EH (cell line): ENCODE results near the gene WDR81.
A peak's percentile ranks its signal among the peaks of the same experiment; 100 is the strongest.
"Not testable (repeated sequence)": the region's sequence is repeated elsewhere in the genome, so short reads cannot be mapped to it uniquely, and the experiment has no call there.

Experiments
- DNase-seq: peaks from one replicate; pipeline ENCODE4 v3.0.0-alpha.2; 2015; ENCODE audit warnings: low read depth

The WDR81 gene

DNA sequence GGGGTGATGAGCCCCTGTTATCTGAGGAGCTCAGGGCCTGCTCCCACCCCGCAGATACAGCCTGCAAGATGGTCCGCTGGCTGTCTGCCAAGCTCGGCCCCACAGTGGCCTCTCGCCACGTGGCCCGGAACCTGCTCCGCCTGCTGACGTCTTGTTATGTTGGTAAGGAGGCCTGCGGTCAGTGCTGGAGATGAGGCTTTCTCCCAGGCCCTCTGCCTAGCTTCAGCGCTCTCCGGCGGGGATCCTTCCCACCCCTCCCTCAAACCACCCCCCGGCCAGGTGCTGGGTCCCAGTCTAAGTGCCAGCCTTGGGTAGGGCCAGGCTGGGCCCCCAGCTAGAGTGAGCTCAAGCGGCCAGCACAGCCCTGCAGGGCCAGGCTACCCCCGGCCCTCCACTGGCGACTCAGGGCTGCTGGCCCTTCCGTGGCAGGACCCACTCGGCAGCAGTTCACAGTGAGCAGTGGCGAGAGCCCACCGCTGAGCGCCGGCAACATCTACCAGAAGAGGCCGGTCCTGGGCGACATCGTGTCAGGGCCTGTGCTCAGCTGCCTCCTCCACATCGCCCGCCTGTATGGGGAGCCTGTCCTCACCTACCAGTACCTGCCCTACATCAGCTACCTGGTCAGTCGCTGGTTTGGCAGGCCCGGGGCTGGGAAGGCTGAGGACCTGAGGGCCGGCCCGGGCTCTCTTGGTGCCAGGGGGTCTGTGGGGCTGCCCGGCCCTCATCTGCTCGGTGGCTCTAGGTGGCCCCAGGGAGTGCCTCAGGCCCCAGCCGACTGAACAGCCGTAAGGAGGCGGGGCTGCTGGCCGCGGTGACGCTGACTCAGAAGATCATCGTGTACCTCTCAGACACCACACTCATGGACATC is 6.1 kb downstream of the WDR81 start:
- DNase-seq: peak; percentile 85

DNA sequence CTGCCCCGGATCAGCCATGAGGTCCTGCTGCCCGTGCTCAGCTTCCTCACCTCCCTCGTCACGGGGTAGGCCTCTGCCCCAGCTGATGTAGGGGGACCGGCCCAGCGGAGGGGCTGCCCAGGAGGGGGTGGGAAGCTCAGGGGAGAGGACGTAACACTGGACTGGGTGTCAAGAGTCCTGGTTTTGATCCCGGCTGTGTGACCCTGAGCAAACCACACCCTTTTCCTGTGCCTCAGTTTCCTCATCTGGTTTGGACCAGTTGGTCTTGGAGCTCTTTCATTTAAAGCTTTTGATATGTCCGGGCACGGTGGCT is 6.6 kb downstream of the WDR81 start:
- DNase-seq: no peak

DNA sequence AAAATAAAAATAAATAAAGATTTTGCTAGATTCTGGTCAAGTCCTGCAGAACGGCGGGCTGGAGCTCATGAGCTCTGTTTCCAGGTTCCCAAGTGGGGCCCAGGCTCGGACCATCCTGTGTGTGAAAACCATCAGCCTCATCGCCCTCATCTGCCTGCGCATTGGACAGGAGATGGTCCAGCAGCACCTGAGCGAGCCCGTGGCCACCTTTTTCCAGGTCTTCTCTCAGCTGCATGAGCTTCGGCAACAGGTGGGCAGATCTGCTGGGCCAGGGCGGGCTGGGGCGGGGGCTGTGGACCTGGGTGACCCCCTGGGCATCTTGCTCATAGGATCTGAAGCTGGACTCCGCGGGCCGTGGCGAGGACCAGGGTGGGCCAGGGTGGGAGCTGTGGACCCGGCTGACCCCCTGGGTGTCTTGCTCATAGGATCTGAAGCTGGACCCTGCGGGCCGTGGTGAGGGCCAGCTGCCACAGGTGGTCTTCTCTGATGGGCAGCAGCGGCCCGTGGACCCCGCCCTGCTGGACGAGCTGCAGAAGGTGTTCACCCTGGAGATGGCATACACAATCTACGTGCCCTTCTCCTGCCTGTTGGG is 7.8 kb downstream of the WDR81 start:
- no peak for DNase-seq

DNA sequence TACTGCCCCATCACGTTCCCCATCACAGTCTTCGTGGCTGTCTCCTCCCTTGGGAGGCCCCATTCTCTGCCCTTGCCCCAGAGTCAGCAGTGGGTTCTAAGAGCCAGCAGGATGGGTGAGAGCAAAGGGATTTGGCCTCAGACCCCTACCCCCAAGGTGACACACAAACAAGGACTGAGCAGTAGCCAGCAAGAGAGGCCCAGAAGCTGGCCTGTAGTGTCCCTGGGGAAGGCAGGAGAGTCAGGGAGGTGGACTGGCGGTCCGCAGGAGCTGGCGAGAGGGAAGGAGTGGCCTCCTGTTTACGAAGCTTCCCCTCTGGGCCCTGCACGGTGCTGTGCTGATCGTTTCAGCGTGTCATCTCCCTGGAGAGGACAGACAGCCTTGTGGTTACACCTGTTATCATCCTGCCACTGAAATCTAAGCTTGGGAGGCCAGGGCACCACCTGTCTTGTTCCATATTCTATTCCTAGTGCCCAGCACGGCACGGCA is 8.4 kb downstream of the WDR81 start:
- no peak for DNase-seq

DNA sequence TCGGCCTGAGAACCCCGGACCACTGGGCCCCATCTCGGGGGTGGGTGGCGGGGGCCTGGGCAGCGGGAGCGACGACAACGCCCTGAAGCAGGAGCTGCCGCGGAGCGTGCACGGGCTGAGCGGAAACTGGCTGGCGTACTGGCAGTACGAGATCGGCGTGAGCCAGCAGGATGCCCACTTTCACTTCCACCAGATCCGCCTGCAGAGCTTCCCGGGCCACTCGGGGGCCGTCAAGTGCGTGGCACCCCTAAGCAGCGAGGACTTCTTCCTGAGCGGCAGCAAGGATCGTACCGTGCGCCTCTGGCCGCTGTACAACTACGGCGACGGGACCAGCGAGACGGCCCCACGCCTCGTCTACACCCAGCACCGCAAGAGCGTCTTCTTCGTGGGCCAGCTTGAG is 9.3 kb downstream of the WDR81 start:
- DNase-seq: no peak

DNA sequence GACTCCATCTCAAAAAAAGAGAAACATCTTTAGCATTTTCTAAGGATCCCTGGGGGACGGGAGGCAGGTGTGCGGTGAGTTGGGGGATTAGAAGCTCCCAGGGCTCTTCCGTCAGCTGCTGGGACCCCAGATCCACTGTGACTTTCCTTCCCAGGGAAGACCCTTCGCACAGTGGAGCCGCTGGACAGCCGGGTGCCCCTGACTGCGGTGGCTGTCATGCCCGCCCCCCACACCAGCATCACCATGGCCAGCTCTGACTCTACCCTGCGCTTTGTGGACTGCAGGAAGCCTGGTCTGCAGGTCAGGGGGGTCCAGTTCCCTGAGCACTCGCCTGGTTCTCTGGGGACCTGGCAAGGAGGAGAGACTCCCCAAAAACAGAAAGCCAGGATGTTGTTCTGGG is 10.9 kb downstream of the WDR81 start:
- no peak for DNase-seq

DNA sequence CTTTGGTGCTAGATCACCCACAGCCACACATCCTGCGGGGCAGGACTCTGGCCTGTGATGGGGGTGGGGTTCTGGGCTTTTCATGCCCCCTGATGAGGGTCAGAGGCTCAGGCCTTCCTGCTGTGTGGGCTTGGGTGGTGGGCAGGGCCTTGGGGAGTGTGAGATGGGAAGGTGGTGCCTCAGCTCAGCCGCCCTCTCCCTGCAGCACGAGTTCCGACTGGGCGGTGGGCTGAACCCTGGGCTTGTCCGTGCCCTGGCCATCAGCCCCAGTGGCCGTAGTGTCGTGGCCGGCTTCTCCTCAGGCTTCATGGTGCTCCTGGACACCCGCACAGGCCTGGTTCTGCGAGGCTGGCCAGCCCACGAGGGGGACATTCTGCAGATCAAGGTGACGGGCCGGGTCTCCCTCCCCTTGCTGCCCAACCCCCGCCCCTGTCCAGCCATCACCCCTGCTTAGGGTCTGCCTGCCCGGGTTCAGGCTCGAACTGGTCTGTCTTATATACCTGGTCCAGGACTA is 11.4 kb downstream of the WDR81 start:
- no peak for DNase-seq

DNA sequence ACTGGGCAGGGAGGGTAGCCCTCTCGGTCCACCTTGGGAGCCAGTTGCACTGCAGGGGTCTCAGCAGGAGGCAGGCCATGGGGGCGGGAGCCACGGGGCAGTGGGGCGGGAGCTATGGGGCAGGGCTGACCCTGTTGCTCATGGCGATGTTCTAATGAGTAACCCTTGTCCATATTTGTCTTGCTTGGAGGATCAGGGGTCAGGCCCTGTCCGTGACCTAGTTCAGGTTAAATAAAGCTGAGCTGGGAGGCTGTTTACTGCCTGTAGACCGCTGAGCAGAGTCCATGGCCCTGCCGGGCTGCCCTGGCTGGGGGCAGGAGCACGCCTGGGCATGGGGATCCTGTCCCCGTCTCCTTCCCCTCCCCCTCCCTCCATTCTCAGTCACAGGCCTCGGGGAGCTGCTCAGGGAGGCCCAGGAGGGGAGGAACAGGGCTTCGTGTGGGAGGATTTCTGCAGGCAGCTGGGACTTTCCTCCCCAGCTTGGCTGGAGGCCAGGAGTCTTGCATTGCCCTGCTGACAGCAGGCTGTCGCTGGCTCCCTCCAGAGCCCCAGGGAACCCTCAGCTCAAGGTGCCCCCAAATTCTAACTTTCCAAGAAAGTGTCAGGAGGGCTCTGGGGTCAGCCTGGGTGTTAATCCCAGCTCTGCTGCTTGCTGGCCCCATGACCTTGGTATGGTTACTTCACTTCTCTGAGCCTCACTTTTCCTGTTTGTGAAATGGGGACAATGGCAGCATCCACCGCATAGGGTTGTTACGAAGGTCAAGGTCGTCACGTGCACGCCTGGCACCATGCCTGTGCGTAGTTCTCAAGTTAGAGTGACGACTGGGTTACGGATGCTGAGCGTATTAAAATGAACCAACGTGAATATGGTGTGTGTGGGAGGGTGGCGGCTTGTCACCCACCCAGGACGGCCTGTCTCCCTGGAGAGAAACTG is 12.1 kb downstream of the WDR81 start:
- DNase-seq: peak; percentile 46

DNA sequence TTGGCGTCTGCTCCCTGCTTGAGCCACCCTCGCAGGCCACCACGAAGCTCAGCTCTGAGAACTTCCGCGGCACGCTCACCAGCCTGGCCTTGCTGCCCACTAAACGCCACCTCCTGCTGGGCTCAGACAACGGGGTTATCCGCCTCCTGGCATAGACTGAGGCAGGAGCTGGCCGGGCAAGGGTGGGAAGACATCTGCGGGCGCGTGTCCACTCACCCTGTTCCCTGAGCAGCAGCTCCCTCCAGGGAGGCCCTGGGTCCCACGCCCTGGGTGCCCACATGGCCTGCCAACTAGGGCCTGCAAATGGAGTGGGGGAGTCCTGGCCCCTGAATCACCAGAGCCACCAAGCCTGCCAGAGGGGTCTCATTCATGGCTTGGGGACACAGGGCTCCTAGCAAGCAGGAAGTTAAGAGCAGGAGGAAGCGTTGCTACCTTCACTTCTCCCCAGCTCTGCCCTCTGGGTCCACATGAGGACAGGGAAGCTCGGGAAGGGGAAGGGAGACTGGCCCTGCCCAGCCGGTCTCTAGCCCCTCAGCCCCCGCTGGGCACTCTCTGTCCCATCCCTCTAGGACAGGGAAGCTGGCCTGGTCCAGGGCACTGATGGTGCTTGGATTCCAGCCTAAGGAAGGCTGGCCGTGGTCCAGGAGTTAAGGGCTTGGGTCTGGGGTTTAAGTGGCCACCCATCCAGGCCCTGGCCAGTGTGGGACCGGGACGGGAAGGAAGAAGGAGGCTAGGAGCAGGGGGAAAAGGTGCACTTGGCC is 13.2 kb downstream of the WDR81 start:
- DNase-seq: no peak

DNA sequence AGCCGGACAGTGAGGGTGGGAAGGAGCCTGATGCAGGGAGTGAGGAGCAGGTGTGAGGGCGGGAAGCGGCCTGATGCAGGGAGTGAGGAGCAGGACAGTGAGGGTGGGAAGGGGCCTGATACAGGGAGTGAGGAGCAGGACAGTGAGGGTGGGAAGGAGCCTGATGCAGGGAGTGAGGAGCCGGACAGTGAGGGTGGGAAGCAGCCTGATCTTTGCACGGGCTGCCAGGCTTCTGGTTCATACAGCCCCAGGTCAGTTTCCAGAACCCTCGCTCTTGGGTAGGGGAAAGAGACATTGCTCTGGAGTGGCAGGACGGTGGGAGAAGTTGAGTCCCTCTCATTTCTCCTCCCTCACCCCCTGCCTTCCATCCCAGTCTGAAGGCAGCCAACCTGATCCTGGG is 17.4 kb downstream of the WDR81 start:
- not testable (repeated sequence) for DNase-seq

DNA sequence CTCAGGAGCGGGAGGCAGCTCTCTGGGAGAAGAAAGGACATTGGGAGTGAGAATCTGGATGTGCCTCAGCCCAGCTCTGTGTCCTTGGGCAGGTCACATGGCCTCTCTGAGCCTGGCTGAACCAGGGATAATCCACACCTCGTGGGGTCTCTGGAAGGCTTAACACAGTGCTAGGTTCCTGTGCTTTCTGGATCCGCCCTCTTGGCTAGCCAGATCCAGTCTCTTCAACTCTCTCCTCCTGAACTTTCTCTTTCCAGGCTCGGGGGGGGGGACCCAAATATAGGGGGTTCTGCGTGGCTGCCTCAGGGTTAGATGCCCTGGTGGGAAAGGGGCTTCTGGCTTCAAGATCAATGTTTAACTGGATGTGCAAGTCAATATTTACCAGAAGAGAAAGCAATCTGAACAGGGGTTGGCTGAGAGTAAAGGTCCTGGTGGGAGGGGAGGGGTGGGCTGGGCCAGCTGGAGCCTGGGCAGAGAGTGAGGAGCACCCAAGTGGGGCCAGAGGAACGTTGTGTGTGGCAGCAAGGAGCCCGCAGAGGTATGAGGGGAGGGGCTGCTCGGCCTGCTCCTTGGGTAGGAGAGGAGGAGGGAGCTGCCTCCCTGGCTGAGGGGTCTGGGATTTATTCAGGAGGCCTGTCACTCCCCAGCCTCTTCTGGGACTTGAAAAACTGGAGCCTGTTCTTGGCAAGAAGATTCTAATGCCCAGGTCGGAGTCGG is 18.0 kb downstream of the WDR81 start, which contains the start of gene SERPINF2:
TSS of gene SERPINF2 (plus strand) at position 501 of the 717 bp plus-strand sequence. CDS start 2,125 bp downstream, outside the sequence.
- no peak for DNase-seq

DNA sequence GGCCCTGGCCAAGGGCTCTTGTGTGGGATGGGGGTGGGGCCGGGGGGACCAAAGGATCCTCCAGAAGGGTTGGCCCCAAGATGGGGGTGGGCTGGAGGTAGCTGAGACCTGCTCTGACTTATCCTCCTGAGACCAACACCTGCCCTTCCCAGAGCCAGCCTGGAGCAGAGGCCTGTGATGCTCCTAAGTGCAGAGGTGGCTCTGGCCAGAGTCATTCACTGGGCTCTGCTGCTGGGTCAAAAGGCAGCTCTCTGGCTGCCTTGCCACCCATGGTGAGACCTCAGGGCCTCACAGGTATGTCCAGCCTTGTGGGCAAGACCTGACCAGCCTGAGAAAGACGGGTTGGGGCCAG is 18.6 kb downstream of the WDR81 start:
- no peak for DNase-seq

DNA sequence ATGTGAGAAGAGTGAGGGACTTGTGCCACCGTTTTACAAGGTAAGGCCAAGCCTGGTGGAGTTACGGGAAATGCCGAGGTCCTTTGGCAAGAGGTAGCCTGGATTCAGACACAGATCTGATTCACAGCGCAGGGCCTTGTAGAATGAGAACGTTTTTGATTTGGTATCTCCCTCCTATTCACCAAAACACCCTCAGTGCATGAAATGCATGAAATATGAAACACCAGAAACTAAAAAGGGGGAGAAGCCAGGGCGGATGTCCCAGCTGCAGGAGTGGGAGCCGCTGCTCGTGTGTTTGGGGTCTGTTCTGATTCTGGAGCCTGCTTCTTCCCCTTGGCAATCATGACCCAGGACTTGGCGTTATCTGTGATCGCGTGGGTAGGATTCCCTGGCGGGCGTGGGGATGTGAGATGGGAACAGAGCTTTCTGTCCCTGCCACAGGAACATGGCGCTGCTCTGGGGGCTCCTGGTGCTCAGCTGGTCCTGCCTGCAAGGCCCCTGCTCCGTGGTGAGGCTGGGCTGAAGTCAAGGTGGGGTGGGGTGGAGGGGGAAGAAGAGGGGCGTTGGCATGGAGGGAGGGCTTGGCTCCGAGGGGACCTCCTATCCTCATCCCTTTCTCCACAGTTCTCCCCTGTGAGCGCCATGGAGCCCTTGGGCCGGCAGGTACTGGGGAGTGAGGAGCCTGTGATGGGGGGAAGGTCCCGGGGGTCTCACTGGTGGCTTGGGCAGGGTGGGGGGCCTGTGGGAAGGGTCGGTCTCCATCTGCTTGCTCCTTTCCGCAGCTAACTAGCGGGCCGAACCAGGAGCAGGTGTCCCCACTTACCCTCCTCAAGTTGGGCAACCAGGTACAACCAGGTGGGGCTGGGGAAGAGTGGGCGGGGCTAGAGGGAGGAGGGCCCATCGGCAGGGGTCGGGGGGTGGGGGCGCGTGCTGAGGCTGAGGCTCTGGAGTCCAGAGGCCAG is 20.3 kb downstream of the WDR81 start:
- DNase-seq: no peak

DNA sequence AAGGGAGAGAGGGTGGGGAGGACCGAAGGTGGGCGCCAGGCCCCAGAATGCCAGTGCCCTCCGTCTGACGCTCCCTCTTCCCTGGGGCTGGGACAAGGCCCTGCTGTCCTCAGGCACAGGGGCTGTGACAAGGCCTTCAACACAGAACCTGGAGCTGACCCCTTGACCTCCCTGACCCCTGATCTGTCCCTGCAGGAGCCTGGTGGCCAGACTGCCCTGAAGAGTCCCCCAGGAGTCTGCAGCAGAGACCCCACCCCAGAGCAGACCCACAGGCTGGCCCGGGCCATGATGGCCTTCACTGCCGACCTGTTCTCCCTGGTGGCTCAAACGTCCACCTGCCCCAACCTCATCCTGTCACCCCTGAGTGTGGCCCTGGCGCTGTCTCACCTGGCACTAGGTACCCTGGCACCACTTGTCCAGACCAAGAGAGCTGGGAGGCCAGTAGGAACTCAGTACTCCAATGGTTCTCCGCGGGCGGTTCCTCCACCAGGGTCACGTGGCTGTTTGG is 21.1 kb downstream of the WDR81 start:
- DNase-seq: no peak

DNA sequence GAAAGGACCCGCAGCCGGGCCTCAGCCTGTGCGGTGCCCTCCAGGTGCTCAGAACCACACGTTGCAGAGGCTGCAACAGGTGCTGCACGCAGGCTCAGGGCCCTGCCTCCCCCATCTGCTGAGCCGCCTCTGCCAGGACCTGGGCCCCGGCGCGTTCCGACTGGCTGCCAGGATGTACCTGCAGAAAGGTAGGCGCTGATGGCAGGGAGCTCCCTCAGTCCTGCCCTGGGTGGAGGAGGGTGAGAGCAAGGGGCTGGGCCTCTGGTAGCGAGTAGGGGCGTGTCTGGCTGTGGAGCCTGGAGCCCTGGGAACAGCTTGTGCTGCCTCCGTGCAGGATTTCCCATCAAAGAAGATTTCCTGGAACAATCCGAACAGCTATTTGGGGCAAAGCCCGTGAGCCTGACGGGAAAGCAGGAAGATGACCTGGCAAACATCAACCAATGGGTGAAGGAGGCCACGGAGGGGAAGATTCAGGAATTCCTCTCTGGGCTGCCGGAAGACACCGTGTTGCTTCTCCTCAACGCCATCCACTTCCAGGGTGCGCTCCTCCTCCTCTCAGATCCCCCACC is 22.6 kb downstream of the WDR81 start:
- no peak for DNase-seq

DNA sequence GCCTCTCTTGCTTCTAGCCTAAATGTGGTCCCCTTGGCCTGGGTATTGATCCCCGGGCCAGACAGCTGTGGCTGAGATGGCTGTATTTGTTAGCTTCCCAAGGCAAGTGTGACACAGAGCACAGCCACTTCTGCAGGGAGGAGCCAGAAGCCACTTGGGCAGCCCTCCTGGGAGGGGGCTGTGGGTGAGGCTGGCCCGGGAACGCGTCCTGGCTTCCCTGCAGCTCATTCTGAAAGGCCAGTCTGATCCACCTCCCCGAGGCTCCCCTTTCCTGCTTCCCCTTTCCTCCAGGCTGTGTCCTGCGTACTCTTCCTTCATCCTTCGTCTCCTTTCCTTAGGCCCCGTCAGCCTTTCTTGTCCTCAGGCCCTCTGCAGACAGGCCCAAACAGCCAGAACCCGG is 26.1 kb downstream of the WDR81 start:
- no peak for DNase-seq

DNA sequence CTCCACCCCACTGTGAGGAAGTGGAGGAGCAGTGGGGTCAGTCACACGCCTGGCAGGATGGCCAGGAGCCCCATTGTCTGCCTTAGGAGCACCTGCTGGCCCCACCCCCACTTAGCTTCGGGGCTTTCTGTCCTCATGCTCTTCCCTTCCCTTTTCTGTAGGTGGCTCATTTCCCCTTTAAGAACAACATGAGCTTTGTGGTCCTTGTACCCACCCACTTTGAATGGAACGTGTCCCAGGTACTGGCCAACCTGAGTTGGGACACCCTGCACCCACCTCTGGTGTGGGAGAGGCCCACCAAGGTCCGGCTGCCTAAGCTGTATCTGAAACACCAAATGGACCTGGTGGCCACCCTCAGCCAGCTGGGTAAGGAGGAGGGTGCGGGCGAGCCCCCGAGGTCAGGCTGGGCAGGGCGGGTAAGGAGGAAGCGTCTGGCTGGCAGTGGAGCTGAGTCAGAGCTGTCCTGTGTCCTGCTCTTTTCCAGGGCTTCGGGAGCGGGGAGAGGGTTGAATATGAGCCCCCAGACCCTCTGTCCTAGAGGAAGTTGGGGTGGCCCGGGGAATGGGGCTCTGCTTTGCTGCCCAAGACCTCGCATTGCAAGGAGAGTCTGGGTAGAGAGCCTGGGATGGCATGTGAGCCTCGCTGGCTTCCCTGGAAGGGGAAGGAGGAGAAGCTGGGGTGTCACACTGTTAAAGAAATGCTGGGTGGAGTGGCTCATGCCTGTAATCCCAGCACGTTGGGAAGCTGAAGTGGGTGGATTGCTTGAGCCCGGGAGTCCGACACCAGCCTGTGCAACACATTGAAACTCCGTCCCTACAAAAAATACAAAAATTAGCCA is 28.1 kb downstream of the WDR81 start:
- DNase-seq: no peak

DNA sequence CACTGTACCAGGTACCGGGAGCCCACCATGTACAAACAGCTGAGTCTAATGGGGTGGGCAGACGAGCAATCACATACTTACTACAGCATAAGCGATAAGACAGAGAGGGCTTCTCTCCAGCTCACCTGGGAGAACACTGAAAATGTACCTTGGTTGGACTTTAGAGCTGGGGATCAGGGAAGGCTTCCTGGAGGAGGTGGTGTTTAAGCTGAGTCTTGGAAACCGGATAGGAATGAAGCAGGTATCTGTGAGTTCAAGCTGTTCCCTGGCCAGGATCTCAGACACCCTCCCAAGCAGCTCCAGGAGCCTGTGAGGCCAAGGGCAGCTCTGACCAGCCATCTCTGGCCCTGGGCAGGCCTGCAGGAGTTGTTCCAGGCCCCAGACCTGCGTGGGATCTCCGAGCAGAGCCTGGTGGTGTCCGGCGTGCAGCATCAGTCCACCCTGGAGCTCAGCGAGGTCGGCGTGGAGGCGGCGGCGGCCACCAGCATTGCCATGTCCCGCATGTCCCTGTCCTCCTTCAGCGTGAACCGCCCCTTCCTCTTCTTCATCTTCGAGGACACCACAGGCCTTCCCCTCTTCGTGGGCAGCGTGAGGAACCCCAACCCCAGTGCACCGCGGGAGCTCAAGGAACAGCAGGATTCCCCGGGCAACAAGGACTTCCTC is 29.4 kb downstream of the WDR81 start:
- DNase-seq: no peak
